GM18505 (cell line): ENCODE data around the gene ETV6.

ENCODE experiments used
- ATAC-seq: cut with Tn5 transposase; IDR thresholded peaks from one replicate; pipeline ENCODE4 v1.9.1; 2021; ENCODE audit not compliant: unreplicated experiment
- POLR2A ChIP-seq: IDR thresholded peaks from 4 replicates; pipeline ENCODE4 v1.6.1; 2011; ENCODE audit warnings: borderline replicate concordance; ENCODE audit not compliant: insufficient read depth, insufficient read length; ENCODE audit errors: extremely low read depth

Gene ETV6

DNA sequence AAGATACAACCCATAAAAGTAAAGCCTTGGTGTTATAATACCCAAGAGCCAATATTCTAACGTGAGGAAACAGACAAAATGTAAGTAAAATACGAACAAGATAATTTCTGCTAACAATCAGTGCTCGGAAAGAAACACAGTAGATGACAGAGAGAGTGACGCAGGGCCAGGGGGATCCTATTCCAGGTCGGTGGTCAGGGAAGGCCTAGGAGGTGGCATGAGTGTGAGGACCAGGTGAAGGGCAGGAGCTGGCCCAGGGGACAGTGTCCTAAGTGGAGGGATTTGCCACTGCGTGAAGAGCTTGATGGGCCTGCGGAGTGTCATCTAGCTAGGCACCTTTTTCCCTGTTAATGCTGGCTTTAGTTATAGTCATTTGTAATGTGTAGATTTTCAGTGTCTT lies 35.3 kb downstream of the ETV6 start:
- no peak for ATAC-seq
- TF ChIP-seq POLR2A, result no peak

- TF ChIP-seq POLR2A, result no peak
- ATAC-seq, result no peak
Measured at GRCh38 chr12:11685316-11685715, 35.8 kb downstream of the ETV6 start.

DNA sequence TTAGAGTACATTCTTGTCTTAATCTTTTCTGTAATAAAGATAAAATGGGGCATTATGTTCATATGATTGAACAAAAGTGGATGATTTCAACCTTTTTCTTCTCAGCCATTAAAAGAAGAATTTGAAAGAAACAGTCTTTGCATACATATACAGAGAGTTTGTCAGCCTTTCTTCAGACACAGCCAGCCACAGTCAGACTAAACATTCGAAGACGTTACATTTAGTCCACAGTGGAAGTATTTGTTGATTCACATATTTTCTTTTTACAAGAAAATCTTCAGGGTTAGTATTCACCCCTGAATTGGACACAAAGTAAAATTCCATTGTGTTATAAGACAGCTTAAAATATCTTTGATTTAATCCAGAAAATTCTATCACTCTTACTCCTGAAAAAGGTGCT lies 36.2 kb downstream of the ETV6 start:
- no peak for ATAC-seq
- no peak for TF ChIP-seq POLR2A

DNA sequence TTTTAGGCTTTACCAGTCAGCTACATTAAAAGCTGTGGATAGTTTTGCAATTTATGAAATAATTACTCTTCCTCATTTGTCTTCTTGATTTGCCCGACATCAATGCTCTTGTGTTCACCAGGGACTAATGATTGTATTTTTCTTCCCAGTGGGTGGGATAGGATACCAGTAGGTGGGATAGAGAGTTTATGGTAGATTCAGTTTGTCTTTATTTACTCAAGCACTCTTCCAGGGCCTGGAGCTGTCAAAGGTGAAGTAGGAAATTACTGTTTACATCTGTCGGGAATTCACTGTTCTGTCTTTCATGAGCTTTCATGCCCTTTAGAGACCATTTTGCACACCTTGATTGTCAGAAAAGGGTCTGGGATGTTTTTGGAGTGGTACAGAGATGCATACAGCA lies 36.6 kb downstream of the ETV6 start:
- no peak for ATAC-seq
- TF ChIP-seq POLR2A, result no peak

DNA sequence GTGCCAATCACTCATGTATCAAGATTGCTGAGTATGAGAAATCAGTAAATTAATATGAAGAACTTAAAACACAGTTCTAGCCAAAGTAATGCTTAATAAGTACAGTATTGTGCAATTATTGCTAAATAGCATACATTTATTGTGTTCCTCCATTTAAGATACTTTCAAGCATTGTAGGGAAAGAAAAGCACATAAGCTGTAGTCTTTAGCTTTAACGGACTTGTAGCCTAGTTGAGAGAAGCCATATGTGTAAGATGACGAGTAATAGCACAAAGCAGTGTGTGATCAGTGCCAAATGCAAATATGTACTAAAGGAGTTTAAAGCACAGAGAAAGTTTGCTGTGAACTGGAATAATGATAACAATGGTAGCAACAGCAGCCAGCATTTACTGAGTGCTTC lies 38.1 kb downstream of the ETV6 start:
- ATAC-seq, result no peak
- TF ChIP-seq POLR2A, result no peak

- ATAC-seq, result no peak
- no peak for TF ChIP-seq POLR2A
Measured at GRCh38 chr12:11688379-11688778, 38.9 kb downstream of the ETV6 start.

DNA sequence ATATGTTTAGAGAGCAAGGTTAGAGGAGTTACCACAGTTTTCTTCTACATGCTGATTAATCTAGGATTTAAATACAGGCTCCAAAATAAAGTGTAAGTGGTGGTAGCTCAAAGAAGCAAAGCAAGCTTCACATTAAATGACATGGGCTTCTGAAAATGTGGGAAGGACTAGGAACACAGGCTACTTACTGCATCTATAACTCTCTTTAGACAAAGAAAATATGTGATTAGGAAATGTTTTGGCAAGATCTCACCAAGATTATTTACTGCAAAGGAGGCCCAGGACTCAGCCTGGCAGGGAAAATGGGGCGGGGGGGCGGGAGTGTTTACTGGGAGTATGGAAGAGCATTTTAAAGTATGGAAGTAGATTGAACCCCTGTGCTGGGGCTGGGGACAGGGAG lies 39.4 kb downstream of the ETV6 start:
- no peak for ATAC-seq

GRCh38 chr12:11689591-11690186 lies 40.2 kb downstream of the ETV6 start:
- no peak for TF ChIP-seq POLR2A
- no peak for ATAC-seq

More for the DNA sequence above, 39.4 kb downstream of the ETV6 start:
- TF ChIP-seq POLR2A, result no peak

- no peak for TF ChIP-seq POLR2A
- no peak for ATAC-seq
Measured at GRCh38 chr12:11693067-11693466, 43.6 kb downstream of the ETV6 start.

- no peak for TF ChIP-seq POLR2A
- no peak for ATAC-seq
Measured at GRCh38 chr12:11693601-11694000, 44.1 kb downstream of the ETV6 start.

DNA sequence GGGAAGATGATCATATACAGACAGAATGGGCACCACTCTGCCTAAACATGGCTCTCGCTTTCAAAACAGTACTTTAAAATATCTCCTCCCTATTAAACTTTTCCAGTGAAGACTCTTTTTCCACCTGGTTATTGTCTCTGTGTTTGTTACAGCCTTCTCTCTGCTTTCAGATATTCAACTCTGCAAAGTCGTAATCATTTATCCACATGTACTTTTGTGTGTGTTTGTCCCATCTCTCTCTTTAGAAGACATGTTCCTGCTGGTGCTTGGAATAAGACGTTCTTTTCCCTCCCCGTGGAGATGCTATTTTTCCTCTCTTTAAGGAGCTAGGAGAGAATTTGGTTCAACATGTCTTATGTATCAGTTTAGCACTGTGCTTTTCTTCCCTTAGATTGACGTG lies 45.1 kb downstream of the ETV6 start:
- no peak for ATAC-seq
- no peak for TF ChIP-seq POLR2A

DNA sequence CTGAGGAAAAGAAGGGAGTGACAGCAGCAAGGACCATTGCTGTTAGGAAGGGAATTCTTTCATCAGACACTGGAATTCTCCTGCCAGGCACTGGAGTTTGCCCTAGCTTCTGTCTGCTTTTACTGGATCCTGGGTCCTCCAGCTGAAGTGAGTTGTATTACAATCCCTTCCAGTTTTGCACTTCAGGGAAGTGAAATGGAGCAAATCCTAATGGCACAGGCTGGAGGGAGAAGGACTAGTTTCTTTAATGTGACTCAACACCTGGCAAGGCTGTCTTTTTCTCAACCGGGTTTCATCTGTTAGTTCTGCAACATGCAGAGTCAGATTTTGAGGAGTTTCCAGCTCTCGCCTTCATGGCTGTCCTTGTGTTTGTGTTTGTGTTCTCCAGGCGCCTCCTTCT lies 45.8 kb downstream of the ETV6 start:
- TF ChIP-seq POLR2A, result no peak
- no peak for ATAC-seq

DNA sequence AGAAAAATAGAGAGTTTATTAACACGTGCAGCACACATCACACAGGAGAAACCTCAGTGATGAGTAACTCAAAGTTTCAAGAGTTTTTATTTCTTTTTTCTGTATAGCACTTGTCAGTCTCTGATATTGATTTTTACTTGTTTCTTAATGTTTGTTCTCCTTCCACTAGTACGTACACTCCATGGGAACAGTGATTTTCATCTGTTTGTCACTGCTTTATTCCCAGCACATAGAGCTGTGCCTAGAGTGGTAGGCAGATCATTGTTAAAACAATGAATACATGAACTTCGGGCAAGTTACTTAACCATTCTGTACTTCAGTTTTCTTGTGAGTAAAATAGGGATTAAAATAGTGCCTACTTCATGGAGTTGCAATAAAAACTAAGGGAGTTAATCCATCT lies 46.6 kb downstream of the ETV6 start:
- no peak for ATAC-seq
- no peak for TF ChIP-seq POLR2A

- no peak for TF ChIP-seq POLR2A
- ATAC-seq, result no peak
Measured at GRCh38 chr12:11697131-11697530, 47.7 kb downstream of the ETV6 start.

- no peak for ATAC-seq
- TF ChIP-seq POLR2A, result no peak
Measured at GRCh38 chr12:11697670-11698387, 48.4 kb downstream of the ETV6 start.

- no peak for TF ChIP-seq POLR2A
- no peak for ATAC-seq
Measured at GRCh38 chr12:11698729-11699128, 49.3 kb downstream of the ETV6 start.

GRCh38 chr12:11701433-11701832 lies 52.0 kb downstream of the ETV6 start:
- TF ChIP-seq POLR2A, result no peak
- no peak for ATAC-seq
